ENCODE measurements around the gene ZNF384.
A peak's percentile ranks its signal among the peaks of the same experiment; 100 is the strongest.
"Not testable (repeated sequence)": the region's sequence is repeated elsewhere in the genome, so short reads cannot be mapped to it uniquely, and the experiment has no call there.

Gene ZNF384

DNA sequence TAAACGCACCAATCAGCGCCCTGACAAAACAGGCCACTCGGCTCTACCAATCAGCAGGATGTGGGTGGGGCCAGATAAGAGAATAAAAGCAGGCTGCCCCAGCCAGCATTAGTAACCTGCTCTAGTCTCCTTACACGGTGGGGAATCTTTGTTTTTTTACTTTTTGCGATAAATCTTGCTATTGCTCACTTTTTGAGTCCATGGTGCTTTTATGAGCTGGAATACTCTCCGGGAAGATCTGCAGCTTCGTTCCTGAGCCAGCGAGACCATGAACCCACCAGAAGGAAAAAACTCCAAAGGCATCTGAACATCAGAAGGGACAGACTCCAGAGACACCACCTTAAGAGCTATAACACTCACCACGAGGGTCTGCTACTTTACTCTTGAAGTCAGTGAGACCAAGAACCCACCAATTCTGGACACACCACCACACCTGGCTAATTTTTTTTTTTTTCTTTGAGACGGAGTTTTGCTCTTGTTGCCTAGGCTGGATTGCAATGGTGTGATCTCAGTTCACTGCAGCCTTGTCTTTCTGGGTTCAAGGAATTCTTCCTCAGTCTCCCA, 27.8 kb upstream of the ZNF384 start:
- no peaks in the 10 kb centered on the region for H3K9me3 ChIP-seq (ENCODE audit: control insufficient read depth, insufficient read depth, low read length)
- H3K27me3 ChIP-seq (ENCODE audit: control insufficient read depth, insufficient read depth, low read length): no peaks in the 10 kb centered on the region
- no peak overlapping the region for H3K4me3 ChIP-seq (ENCODE audit: low read depth, low read length)
- no peaks in the 10 kb centered on the region for H3K4me1 ChIP-seq (ENCODE audit: control insufficient read depth, insufficient read depth, low read length)
- no peak overlapping the region for H3K9ac ChIP-seq (ENCODE audit: low read depth, low read length)
- H3K36me3 ChIP-seq (ENCODE audit: control insufficient read depth, insufficient read depth, low read length): no peaks in the 10 kb centered on the region

GRCh38 chr12:6716031-6716873, 27.1 kb upstream of the ZNF384 start:
- not testable (repeated sequence) for H3K9ac ChIP-seq (ENCODE audit: low read depth, low read length); H3K36me3 ChIP-seq (ENCODE audit: control insufficient read depth, insufficient read depth, low read length); H3K4me1 ChIP-seq (ENCODE audit: control insufficient read depth, insufficient read depth, low read length); H3K4me3 ChIP-seq (ENCODE audit: low read depth, low read length); H3K27me3 ChIP-seq (ENCODE audit: control insufficient read depth, insufficient read depth, low read length); H3K9me3 ChIP-seq (ENCODE audit: control insufficient read depth, insufficient read depth, low read length)

DNA sequence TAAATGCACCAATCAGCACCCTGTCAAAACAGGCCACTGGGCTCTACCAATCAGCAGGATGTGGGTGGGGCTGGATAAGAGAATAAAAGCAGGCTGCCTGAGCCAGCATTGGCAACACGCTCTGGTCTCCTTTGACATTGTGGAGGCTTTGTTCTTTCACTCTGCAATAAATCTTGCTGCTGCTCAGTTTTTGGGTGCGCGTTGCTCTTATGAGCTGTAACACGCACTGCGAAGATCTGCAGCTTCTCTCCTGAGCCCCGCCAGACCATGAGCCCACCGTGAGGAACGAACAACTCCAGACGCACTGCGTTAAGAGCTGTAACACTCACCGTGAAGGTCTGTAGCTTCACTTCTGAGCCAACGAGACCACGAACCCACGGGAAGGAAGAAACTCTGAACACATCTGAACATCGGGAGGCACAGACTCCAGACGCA, 19.8 kb upstream of the ZNF384 start:
- Histone ChIP-seq H3K27me3 (ENCODE audit: control insufficient read depth, insufficient read depth, low read length) (no peaks in the 10 kb centered on the region), H3K4me3 (ENCODE audit: low read depth, low read length) (no peak overlapping the region), H3K36me3 (ENCODE audit: control insufficient read depth, insufficient read depth, low read length) (no peaks in the 10 kb centered on the region), H3K9ac (ENCODE audit: low read depth, low read length) (no peak overlapping the region), H3K4me1 (ENCODE audit: control insufficient read depth, insufficient read depth, low read length) (no peaks in the 10 kb centered on the region), H3K9me3 (ENCODE audit: control insufficient read depth, insufficient read depth, low read length) (no peaks in the 10 kb centered on the region)

- H3K36me3 ChIP-seq (ENCODE audit: control insufficient read depth, insufficient read depth, low read length); H3K9ac ChIP-seq (ENCODE audit: low read depth, low read length); H3K27me3 ChIP-seq (ENCODE audit: control insufficient read depth, insufficient read depth, low read length); H3K9me3 ChIP-seq (ENCODE audit: control insufficient read depth, insufficient read depth, low read length); H3K4me3 ChIP-seq (ENCODE audit: low read depth, low read length); H3K4me1 ChIP-seq (ENCODE audit: control insufficient read depth, insufficient read depth, low read length): not testable (repeated sequence)
Observed at GRCh38 chr12:6708351-6708750, 19.2 kb upstream of the ZNF384 start.

DNA sequence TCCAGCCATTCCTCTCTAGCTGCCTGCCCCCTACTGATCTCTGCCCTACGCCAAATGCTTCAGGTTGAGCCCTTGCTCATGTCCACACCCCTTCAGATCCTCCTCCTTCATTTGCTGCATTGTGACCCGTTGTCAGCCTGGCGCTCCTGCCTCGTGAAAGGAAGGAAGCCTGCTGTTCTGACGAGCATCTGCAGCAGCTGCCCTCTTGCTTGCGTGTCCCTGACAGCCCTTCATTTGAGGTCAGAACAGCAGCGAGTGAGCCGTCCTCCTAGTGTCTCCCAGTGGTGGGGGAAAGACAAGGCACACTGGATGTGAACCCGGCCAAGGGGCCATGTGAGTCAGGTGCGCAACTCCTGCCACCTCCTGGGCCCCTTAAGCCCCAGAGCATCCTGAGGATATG, 14.5 kb upstream of the ZNF384 start:
- no peaks in the 10 kb centered on the region for H3K36me3 ChIP-seq (ENCODE audit: control insufficient read depth, insufficient read depth, low read length)
- peaks cover 24% of the 10 kb centered on the region for H3K27me3 ChIP-seq (ENCODE audit: control insufficient read depth, insufficient read depth, low read length)
- no peak overlapping the region for H3K9ac ChIP-seq (ENCODE audit: low read depth, low read length)
- H3K4me1 ChIP-seq (ENCODE audit: control insufficient read depth, insufficient read depth, low read length): no peaks in the 10 kb centered on the region
- no peak overlapping the region for H3K4me3 ChIP-seq (ENCODE audit: low read depth, low read length)
- no peaks in the 10 kb centered on the region for H3K9me3 ChIP-seq (ENCODE audit: control insufficient read depth, insufficient read depth, low read length)

GRCh38 chr12:6701078-6701768, 12.0 kb upstream of the ZNF384 start:
- Histone ChIP-seq H3K27me3 (ENCODE audit: control insufficient read depth, insufficient read depth, low read length) (peaks cover 24% of the 10 kb centered on the region), H3K4me1 (ENCODE audit: control insufficient read depth, insufficient read depth, low read length) (peaks cover 3% of the 10 kb centered on the region), H3K9ac (ENCODE audit: low read depth, low read length) (peak overlapping the region; percentile 51), H3K9me3 (ENCODE audit: control insufficient read depth, insufficient read depth, low read length) (no peaks in the 10 kb centered on the region), H3K36me3 (ENCODE audit: control insufficient read depth, insufficient read depth, low read length) (peaks cover 2% of the 10 kb centered on the region), H3K4me3 (ENCODE audit: low read depth, low read length) (peak overlapping the region; percentile 83)

GRCh38 chr12:6700646-6701051, 11.5 kb upstream of the ZNF384 start, which contains the start of gene PIANP:
Gene PIANP (minus strand): TSS chr12:6700815. CDS start chr12:6698061, 2,754 bp downstream.
- peak within 1 kb of the TSS; percentile 83 for H3K4me3 ChIP-seq (ENCODE audit: low read depth, low read length)
- no peaks in the 10 kb centered on the region for H3K9me3 ChIP-seq (ENCODE audit: control insufficient read depth, insufficient read depth, low read length)
- H3K36me3 ChIP-seq (ENCODE audit: control insufficient read depth, insufficient read depth, low read length): peaks cover 2% of the 10 kb centered on the region
- H3K9ac ChIP-seq (ENCODE audit: low read depth, low read length): peak within 1 kb of the TSS; percentile 51
- peaks cover 24% of the 10 kb centered on the region for H3K27me3 ChIP-seq (ENCODE audit: control insufficient read depth, insufficient read depth, low read length)
- peaks cover 3% of the 10 kb centered on the region for H3K4me1 ChIP-seq (ENCODE audit: control insufficient read depth, insufficient read depth, low read length)

GRCh38 chr12:6699989-6700645, 10.9 kb upstream of the ZNF384 start:
- Histone ChIP-seq H3K27me3 (ENCODE audit: control insufficient read depth, insufficient read depth, low read length) (peaks cover 24% of the 10 kb centered on the region), H3K4me3 (ENCODE audit: low read depth, low read length) (peak overlapping the region; percentile 81), H3K4me1 (ENCODE audit: control insufficient read depth, insufficient read depth, low read length) (peaks cover 3% of the 10 kb centered on the region), H3K9ac (ENCODE audit: low read depth, low read length) (peak overlapping the region; percentile 26), H3K36me3 (ENCODE audit: control insufficient read depth, insufficient read depth, low read length) (peaks cover 2% of the 10 kb centered on the region), H3K9me3 (ENCODE audit: control insufficient read depth, insufficient read depth, low read length) (no peaks in the 10 kb centered on the region)

DNA sequence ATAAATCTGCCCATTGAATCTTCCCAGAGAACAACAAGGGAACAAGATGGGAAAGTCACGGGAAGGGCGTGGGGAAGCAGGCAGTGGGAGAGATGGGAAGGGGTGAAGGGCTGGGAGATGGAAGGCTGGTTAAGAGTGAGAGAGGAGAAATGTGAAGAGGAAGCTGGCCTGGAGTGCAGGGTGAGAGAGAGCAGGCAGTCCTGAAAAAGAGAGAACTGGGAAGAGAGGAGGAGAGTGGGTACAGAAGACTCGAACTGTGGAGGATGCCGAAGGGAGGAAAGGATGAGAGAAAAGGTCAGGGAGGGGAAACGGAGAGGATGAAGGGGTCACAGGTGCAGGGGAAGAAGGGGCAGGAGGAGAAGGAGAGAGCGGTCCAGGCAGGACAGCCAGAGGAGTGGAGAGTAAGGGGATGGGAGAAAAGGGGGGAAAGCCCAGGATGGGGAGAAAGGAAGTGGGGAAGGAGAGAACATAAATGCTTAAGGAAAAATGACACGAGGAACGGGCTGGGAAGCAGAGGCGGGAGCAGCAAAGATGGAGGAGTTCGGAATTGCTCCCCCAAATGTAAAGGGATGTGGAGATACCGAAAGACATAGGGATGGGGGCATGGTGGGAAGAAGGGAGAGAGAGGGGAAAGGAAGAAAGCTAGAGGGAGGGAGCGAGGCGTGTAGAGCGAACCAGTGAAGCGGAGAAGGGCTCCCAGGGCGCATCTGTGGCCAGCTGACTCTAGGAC, 10.2 kb upstream of the ZNF384 start:
- Histone ChIP-seq H3K4me3 (ENCODE audit: low read depth, low read length) (peak overlapping the region; percentile 81), H3K4me1 (ENCODE audit: control insufficient read depth, insufficient read depth, low read length) (peaks cover 3% of the 10 kb centered on the region), H3K9me3 (ENCODE audit: control insufficient read depth, insufficient read depth, low read length) (no peaks in the 10 kb centered on the region), H3K27me3 (ENCODE audit: control insufficient read depth, insufficient read depth, low read length) (peaks cover 24% of the 10 kb centered on the region), H3K36me3 (ENCODE audit: control insufficient read depth, insufficient read depth, low read length) (peaks cover 5% of the 10 kb centered on the region), H3K9ac (ENCODE audit: low read depth, low read length) (peak overlapping the region; percentile 10)

GRCh38 chr12:6698352-6699046, 9.3 kb upstream of the ZNF384 start:
- H3K36me3 ChIP-seq (ENCODE audit: control insufficient read depth, insufficient read depth, low read length): peaks cover 8% of the 10 kb centered on the region
- H3K27me3 ChIP-seq (ENCODE audit: control insufficient read depth, insufficient read depth, low read length): peaks cover 24% of the 10 kb centered on the region
- no peaks in the 10 kb centered on the region for H3K9me3 ChIP-seq (ENCODE audit: control insufficient read depth, insufficient read depth, low read length)
- H3K4me3 ChIP-seq (ENCODE audit: low read depth, low read length): no peak overlapping the region
- H3K9ac ChIP-seq (ENCODE audit: low read depth, low read length): no peak overlapping the region
- H3K4me1 ChIP-seq (ENCODE audit: control insufficient read depth, insufficient read depth, low read length): peaks cover 3% of the 10 kb centered on the region
